Progenitor cell of endocrine pancreas (in vitro differentiated cells): ENCODE data around the gene EIF4E3. TPM values are rescaled to one million over a fixed set of nuclear protein-coding genes. Genes with fewer than 3 reads are reported as not detected.

Experiments
- DNase-seq: peaks from one replicate; pipeline ENCODE4 v3.0.0; 2021; ENCODE audit warnings: low spot score; ENCODE audit not compliant: unreplicated experiment
- H3K27ac Mint-ChIP-seq: 2 replicates; pipeline ENCODE4 v1.8.0; 2021; ENCODE audit warnings: mild to moderate bottlenecking, moderate library complexity, mixed read lengths
- H3K27me3 Mint-ChIP-seq: 2 replicates; pipeline ENCODE4 v1.8.0; 2021; ENCODE audit warnings: mixed read lengths
- H3K36me3 Mint-ChIP-seq: 2 replicates; pipeline ENCODE4 v1.8.0; 2022; ENCODE audit warnings: mixed read lengths; ENCODE audit not compliant: insufficient read depth
- H3K4me1 Mint-ChIP-seq: 2 replicates; pipeline ENCODE4 v1.8.0; 2021; ENCODE audit warnings: low read depth, mixed read lengths
- H3K4me3 Mint-ChIP-seq: 2 replicates; pipeline ENCODE4 v1.8.0; 2021; ENCODE audit warnings: low read depth, mild to moderate bottlenecking, moderate library complexity, mixed read lengths
- H3K9me3 Mint-ChIP-seq: 2 replicates; pipeline ENCODE4 v1.8.0; 2021; ENCODE audit warnings: low read depth, mixed read lengths
- total RNA-seq: library from RNA; stranded (reverse); gene quantifications from 2 replicates; pipeline ENCODE4 v1.2.1, GENCODE V29; 2021
- TF ChIP-seq, protein P1 (sequence below): fragments of 200-600 bp; sonication (generic); IDR thresholded peaks from one replicate; pipeline ENCODE4 v1.5.0; 2021; ENCODE audit warnings: antibody characterized with exemption, mild to moderate bottlenecking; ENCODE audit not compliant: unreplicated experiment

EIF4E3 gene
- total RNA-seq, 1 donor from 2014 or later: 12.1 TPM

DNA sequence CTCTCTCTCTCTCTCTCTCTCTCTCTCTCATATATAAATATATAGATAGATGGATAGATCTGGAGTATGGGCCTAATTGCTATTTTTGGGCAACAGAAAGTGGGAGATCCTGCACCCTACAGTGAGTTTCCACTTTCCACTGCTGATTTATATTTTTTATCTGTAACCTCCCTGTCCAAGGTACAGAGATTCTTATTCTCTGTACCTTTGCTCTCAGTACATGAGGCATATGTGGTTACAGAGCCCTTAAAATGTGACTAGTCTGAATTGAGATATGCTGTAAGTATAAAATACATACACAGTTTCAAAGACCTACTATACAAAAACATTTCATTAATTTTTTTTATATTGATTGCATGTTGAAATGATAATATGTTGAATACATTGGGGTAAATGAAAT, 90.5 kb downstream of the EIF4E3 start:
- no peak overlapping the region for H3K27ac Mint-ChIP-seq
- H3K4me3 Mint-ChIP-seq: no peak overlapping the region
- DNase-seq: no peak
- H3K9me3 Mint-ChIP-seq: no peaks in the 10 kb centered on the region
- TF ChIP-seq, protein P1, sequence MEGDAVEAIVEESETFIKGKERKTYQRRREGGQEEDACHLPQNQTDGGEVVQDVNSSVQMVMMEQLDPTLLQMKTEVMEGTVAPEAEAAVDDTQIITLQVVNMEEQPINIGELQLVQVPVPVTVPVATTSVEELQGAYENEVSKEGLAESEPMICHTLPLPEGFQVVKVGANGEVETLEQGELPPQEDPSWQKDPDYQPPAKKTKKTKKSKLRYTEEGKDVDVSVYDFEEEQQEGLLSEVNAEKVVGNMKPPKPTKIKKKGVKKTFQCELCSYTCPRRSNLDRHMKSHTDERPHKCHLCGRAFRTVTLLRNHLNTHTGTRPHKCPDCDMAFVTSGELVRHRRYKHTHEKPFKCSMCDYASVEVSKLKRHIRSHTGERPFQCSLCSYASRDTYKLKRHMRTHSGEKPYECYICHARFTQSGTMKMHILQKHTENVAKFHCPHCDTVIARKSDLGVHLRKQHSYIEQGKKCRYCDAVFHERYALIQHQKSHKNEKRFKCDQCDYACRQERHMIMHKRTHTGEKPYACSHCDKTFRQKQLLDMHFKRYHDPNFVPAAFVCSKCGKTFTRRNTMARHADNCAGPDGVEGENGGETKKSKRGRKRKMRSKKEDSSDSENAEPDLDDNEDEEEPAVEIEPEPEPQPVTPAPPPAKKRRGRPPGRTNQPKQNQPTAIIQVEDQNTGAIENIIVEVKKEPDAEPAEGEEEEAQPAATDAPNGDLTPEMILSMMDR: no peak
- peaks cover 3% of the 10 kb centered on the region for H3K27me3 Mint-ChIP-seq
- no peaks in the 10 kb centered on the region for H3K36me3 Mint-ChIP-seq
- H3K4me1 Mint-ChIP-seq: no peaks in the 10 kb centered on the region

DNA sequence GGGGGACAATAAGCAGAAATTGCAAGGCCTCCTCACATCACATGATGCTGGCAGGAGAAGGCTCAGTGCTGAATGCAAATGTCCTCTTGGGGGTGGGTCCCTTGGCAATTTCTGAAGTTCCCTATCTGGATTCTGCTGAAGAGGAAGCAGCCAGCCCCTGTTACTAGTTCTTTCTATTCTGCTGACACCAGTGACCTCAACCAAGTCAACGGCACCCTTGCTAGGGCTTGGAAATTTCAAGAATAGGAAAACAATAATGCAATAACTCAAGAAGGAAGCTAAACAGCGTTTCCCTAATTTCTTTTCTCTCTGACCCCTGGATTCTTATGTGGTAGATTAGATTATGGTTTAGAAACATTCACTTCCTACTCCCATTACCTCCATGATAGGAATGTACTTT, 95.5 kb downstream of the EIF4E3 start:
- TF ChIP-seq, protein P1: no peak
- H3K9me3 Mint-ChIP-seq: peaks cover 2% of the 10 kb centered on the region
- no peak for DNase-seq
- no peak overlapping the region for H3K4me3 Mint-ChIP-seq
- no peaks in the 10 kb centered on the region for H3K27me3 Mint-ChIP-seq
- H3K36me3 Mint-ChIP-seq: no peaks in the 10 kb centered on the region
- no peak overlapping the region for H3K27ac Mint-ChIP-seq
- H3K4me1 Mint-ChIP-seq: no peaks in the 10 kb centered on the region

DNA sequence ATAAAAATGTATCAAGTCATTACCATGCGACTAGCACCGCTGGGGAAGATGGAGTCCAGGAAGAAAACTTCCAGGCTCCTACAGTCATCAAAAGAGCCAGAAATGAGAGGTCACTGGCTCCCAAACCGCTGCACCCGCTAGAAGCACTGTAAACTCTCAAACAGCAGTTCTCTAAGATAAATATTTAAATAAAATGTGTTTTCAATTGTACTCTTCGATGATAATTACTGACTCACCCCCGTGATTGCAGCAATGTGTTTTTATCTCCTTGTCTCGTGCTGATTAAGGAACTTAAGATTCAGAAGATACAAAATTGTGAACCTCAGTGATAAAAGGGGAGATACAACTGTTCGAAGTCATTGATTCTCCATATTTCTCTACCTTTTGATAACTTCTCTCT, 95.9 kb downstream of the EIF4E3 start:
- no peak for DNase-seq
- Mint-ChIP-seq H3K27ac (no peak overlapping the region), H3K4me1 (no peaks in the 10 kb centered on the region), H3K36me3 (no peaks in the 10 kb centered on the region), H3K27me3 (no peaks in the 10 kb centered on the region), H3K9me3 (peaks cover 2% of the 10 kb centered on the region), H3K4me3 (no peak overlapping the region)
- TF ChIP-seq, protein P1: no peak

DNA sequence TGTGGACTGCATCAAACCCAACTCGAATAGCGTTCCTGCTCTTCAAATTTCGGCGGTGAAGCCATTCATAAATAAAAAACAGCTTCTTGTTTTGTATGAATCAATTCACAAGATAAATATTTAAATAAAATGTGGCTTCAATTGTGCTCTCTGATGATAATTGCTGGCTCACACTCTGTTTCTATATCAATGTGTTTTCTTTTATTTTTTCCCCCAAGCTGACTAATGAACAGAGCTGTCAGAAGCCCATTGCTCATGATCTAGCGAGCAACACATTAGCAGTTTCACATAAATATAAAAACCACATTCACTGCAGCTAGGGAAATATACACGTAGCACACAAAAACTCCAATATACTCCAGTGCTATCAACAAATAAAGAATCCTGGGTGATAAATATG, 96.7 kb downstream of the EIF4E3 start:
- TF ChIP-seq, protein P1: no peak
- H3K4me3 Mint-ChIP-seq: no peak overlapping the region

DNA sequence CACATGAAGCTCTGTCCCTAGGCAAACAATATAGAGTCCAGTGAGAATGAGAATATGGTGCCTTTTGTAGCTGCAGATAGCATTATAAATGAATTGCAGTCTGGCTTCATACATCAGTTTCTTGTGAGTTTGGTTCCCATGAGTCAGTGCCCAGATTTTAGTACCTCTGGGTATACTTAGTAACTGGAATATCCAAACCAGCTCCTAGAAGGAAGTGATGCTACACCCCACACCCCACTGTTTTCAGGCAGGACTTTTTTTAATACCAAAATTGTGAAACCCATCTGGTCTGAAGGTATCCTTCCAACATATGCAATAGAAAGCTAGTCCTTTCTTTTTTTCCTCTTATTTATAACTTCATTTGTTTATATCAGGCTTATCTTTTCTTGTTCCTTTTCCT, 99.5 kb downstream of the EIF4E3 start:
- H3K27me3 Mint-ChIP-seq: peaks cover 4% of the 10 kb centered on the region
- H3K4me3 Mint-ChIP-seq: no peak overlapping the region
- H3K36me3 Mint-ChIP-seq: no peaks in the 10 kb centered on the region
- H3K4me1 Mint-ChIP-seq: no peaks in the 10 kb centered on the region
- DNase-seq: no peak
- no peak overlapping the region for H3K27ac Mint-ChIP-seq
- TF ChIP-seq, protein P1: no peak
- H3K9me3 Mint-ChIP-seq: peaks cover 2% of the 10 kb centered on the region

More for the DNA sequence above, 96.7 kb downstream of the EIF4E3 start:
- no peaks in the 10 kb centered on the region for H3K36me3 Mint-ChIP-seq
- H3K4me1 Mint-ChIP-seq: no peaks in the 10 kb centered on the region
- DNase-seq: no peak
- H3K27ac Mint-ChIP-seq: no peak overlapping the region
- no peaks in the 10 kb centered on the region for H3K27me3 Mint-ChIP-seq
- peaks cover 2% of the 10 kb centered on the region for H3K9me3 Mint-ChIP-seq

Other genes starting within 250 kb of the EIF4E3 start
- 242 and 252 TPM in 2 replicates for gene FOXP1, start 141.7 kb downstream of the EIF4E3 start, total RNA-seq
- gene GPR27, start 28.5 kb upstream of the EIF4E3 start, total RNA-seq: 6.1 and 6.7 TPM in 2 replicates
- gene PROK2, start 59.7 kb upstream of the EIF4E3 start, total RNA-seq: not detected in 2 replicates